CD4-positive, alpha-beta memory T cell (primary cell): ENCODE data around the gene FZR1. TPM values are rescaled to one million over a fixed set of nuclear protein-coding genes. Genes with fewer than 3 reads are reported as not detected.
"Not testable (repeated sequence)": the region's sequence is repeated elsewhere in the genome, so short reads cannot be mapped to it uniquely, and the experiment has no call there.

Experiments
- CTCF ChIA-PET: fragments of 350-600 bp; sonication (Branson Sonifier 250); formaldehyde crosslinking; loops from one replicate; lab custom pipeline; 2021; ENCODE audit warnings: inconsistent platforms; ENCODE audit not compliant: partially characterized antibody; lab: Charles Lee
- POLR2A ChIA-PET: fragments of 350-600 bp; sonication (Branson Sonifier 250); formaldehyde crosslinking; loops from one replicate; lab custom pipeline; 2021; ENCODE audit not compliant: partially characterized antibody; lab: Charles Lee
- DNase-seq, 5 donors: peaks; one replicate each; pipeline versions ENCODE4 v3.0.0 to v3.0.0-alpha.2; 2020 to 2022; ENCODE audit warnings: mixed read lengths in 1 of 5
- H3K27ac ChIP-seq: one replicate; pipeline ENCODE4 v1.7.0; 2013; ENCODE audit warnings: low read depth, low read length
- H3K27me3 ChIP-seq: 2 replicates; pipeline ENCODE4 v1.7.0; 2013; ENCODE audit warnings: mild to moderate bottlenecking, low read length, moderate library complexity; ENCODE audit not compliant: insufficient read depth
- H3K36me3 ChIP-seq: 2 replicates; pipeline ENCODE4 v1.7.0; 2013; ENCODE audit warnings: mild to moderate bottlenecking, low read length, moderate library complexity; ENCODE audit not compliant: insufficient read depth
- H3K4me1 ChIP-seq: 2 replicates; pipeline ENCODE4 v1.7.0; 2013; ENCODE audit warnings: mild to moderate bottlenecking, low read length, moderate library complexity; ENCODE audit not compliant: insufficient read depth
- H3K4me3 ChIP-seq, 2 donors: one replicate each; pipeline ENCODE4 v1.7.0; 2013; ENCODE audit warnings: low read length in 2 of 2, mild to moderate bottlenecking in 1 of 2
- H3K9me3 ChIP-seq, 2 donors: one replicate each; pipeline ENCODE4 v1.7.0; 2013; ENCODE audit warnings: low read length in 2 of 2, control low read depth in 1 of 2; ENCODE audit not compliant: control insufficient read depth in 1 of 2
- H3K27ac Mint-ChIP-seq, 7 donors: one replicate each; pipeline ENCODE4 v1.8.0; 2020 to 2021; ENCODE audit warnings: mixed read lengths in 7 of 7, mild to moderate bottlenecking in 6 of 7, inconsistent platforms in 3 of 7, moderate library complexity in 3 of 7
- H3K27me3 Mint-ChIP-seq, 2 donors: one replicate each; pipeline ENCODE4 v1.8.0; 2020 to 2021; ENCODE audit warnings: mixed read lengths in 2 of 2
- H3K36me3 Mint-ChIP-seq, 2 donors: one replicate each; pipeline ENCODE4 v1.8.0; 2020 to 2021; ENCODE audit warnings: mixed read lengths in 2 of 2, inconsistent platforms in 1 of 2, mild to moderate bottlenecking in 1 of 2
- H3K4me1 Mint-ChIP-seq, 4 donors: one replicate each; pipeline ENCODE4 v1.8.0; 2020 to 2021; ENCODE audit warnings: mixed read lengths in 4 of 4, mild to moderate bottlenecking in 1 of 4
- H3K4me3 Mint-ChIP-seq, 8 donors: one replicate each; pipeline ENCODE4 v1.8.0; 2020 to 2021; ENCODE audit warnings: mixed read lengths in 8 of 8, mild to moderate bottlenecking in 7 of 8, moderate library complexity in 6 of 8, inconsistent platforms in 3 of 8
- H3K9me3 Mint-ChIP-seq, 8 donors: one replicate each; pipeline ENCODE4 v1.8.0; 2020 to 2021; ENCODE audit warnings: mixed read lengths in 8 of 8, mild to moderate bottlenecking in 5 of 8, inconsistent platforms in 3 of 8, moderate library complexity in 1 of 8
- intact Hi-C: fragments of 100-400 bp; cut with micrococcal nuclease; formaldehyde crosslinking; loops from one replicate; pipeline ENCODE4 v1.15.1; 2023
- polyA plus RNA-seq, 2 donors: library from polyadenylated mRNA; unstranded; fragments of 300-500 nt; fragmentation: Illumina TruSeq; gene quantifications; one replicate each; pipeline ENCODE4 v1.2.3, GENCODE V29; 2021
- total RNA-seq, 2 experiments: library from RNA; stranded (reverse); gene quantifications; one replicate each; pipeline ENCODE4 v1.2.3, GENCODE V29; 2021

FZR1 gene
- total and polyA plus RNA-seq, 4 experiments from 2014 or later: 7.1 to 73.7 (median 44.7) TPM

DNA sequence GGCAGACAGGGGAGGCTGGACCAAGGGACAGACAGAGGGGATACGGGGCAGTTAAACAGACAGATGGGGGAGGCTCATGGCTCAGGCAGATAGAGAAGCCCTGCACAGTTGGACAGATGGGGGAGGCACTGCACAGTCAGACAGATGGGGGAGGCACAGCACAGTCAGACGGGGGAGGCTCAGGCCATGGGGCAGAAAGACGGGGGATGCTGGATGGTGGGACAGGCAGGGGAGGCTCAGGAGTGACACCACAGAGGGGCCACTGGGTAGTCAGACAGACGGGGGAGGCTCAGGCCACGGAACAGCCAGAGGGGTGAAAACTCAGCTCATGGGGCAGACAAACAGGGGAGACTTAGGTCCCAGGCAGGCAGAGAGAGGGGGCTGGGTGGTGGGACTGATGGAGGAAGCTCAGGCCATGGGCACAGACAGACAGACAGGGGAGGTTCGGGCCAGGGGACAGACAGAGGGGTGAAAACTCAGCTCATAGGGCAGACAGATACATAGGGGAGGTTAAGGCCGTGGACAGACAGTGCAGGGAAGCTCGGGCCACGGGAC, 50.4 kb downstream of the FZR1 start:
- H3K4me1 ChIP-seq: peaks cover 53% of the 10 kb centered on the region
- H3K36me3 Mint-ChIP-seq: peaks cover 0 to 12% of the 10 kb centered on the region in 2 donors
- peak overlapping the region; percentile 92 to 99 (median 96) for H3K4me3 Mint-ChIP-seq
- ChIA-PET POLR2A (interaction anchor here (0.7 to 7.2 kb wide), 20 partner anchors 9 to 690 kb away, joined by 3 to 54 read pairs (median 6); partner anchors contain the start of genes DOHH, FZR1, GIPC3 and HMG20B), CTCF (interaction anchor here (0.6 to 4.3 kb wide), 5 partner anchors 10 to 29 kb away, joined by 3 to 49 read pairs (median 5); partner anchors contain the start of gene GIPC3)
- H3K27ac Mint-ChIP-seq: peak overlapping the region; percentile 92 to 99 (median 97)
- H3K9me3 Mint-ChIP-seq: peaks cover 0 to 3% (median 0%) of the 10 kb centered on the region in 8 donors
- peaks cover 0 to 1% of the 10 kb centered on the region in 2 donors for H3K27me3 Mint-ChIP-seq
- H3K4me1 Mint-ChIP-seq: peaks cover 23 to 45% (median 36%) of the 10 kb centered on the region in 4 donors
- H3K4me3 ChIP-seq: peak overlapping the region; percentile 73 to 81
- H3K9me3 ChIP-seq: no peaks in the 10 kb centered on the region
- intact Hi-C loops: no loop called here
- peak overlapping the region; percentile 74 for H3K27ac ChIP-seq
- no peaks in the 10 kb centered on the region for H3K27me3 ChIP-seq
- no peaks in the 10 kb centered on the region for H3K36me3 ChIP-seq
- no peak for DNase-seq

DNA sequence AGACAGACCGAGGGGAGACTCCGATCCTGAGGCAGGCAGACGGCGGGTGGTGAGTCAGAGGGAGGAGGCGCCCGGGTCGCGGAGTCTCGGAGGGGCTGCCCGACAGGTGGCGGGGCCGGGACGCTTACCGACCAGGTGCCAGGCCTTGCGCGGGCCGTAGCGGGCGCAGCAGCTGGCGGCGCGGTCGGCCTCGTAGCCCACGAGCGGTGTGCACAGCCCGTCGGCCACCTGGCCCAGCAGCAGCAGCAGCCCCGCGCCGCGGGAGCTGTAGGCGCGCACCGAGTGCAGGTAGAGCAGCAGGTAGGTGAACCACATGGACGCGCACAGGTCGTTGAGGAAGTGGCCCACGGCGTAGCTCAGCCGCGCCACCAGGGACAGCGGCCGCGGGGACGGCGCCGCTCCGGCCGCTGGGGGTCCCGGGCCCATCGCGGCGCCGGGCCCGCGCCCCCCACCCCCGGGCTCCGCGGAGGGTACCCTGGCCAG, 50.9 kb downstream of the FZR1 start:
- H3K4me3 ChIP-seq: peak overlapping the region; percentile 73 to 81
- Mint-ChIP-seq H3K27ac (peak overlapping the region; percentile 92 to 99 (median 97)), H3K4me3 (peak overlapping the region; percentile 92 to 99 (median 96)), H3K27me3 (peaks cover 0 to 1% of the 10 kb centered on the region in 2 donors), H3K9me3 (peaks cover 0 to 3% (median 0%) of the 10 kb centered on the region in 8 donors), H3K36me3 (peaks cover 0 to 10% of the 10 kb centered on the region in 2 donors), H3K4me1 (peaks cover 21 to 45% (median 32%) of the 10 kb centered on the region in 4 donors)
- peak; percentile 53 to 85 (median 59) for DNase-seq
- H3K27me3 ChIP-seq: no peaks in the 10 kb centered on the region
- intact Hi-C loops: loop anchor here (1.0 kb wide), 2 partner anchors 15 to 70 kb away; partner anchors contain the start of gene HMG20B
- H3K27ac ChIP-seq: peak overlapping the region; percentile 74
- no peaks in the 10 kb centered on the region for H3K9me3 ChIP-seq
- ChIA-PET POLR2A (interaction anchor here (0.7 to 7.2 kb wide), 19 partner anchors 9 to 690 kb away, joined by 3 to 54 read pairs (median 6); partner anchors contain the start of genes DOHH, GIPC3, HMG20B and TEKTIP1), CTCF (interaction anchor here (0.6 to 4.3 kb wide), 6 partner anchors 9 to 28 kb away, joined by 3 to 49 read pairs (median 4); partner anchors contain the start of gene GIPC3)
- no peaks in the 10 kb centered on the region for H3K36me3 ChIP-seq
- H3K4me1 ChIP-seq: peaks cover 49% of the 10 kb centered on the region

DNA sequence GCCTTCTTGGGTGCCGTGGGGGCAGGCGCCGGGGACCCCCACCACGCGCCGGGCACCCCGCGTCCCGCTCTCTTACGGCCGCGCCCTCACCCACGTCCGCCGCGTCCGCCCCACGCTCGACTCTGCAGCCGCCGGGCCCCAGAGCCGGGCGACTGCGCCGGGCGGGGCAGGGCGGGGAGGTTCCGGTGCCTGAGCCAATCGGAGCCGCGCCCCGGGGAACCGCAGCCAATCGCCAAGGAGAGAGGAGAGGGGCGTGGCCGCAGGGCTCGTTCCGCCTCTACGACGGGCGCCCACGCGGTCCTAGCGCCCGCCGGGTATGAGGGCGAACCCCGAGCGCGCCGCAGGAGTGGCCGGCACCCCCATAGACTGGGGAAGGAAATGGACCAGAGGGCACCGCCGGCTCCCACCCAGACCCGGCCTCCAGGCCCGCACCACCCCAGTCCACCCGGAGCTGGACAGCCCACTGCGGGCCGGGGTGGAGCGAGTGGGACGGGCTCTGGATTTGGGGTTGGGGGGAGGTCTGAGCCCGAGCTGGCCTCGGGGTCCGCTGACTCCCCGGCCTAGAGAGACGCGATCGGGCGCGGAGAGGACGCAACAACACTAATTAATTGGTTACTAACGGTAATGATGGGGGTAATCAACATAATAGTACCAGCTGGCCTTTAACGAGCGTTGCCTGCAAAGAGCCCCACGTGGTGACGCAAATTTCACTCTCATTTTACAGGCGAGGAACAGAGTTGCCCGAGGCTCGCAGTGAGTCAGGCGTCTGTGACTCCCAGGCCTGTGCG, 51.5 kb downstream of the FZR1 start, which contains the start of gene MFSD12:
MFSD12 (minus strand) TSS at position 126 of the 788 bp plus-strand sequence. CDS start 183 bp downstream, outside the sequence.
- Histone ChIP-seq H3K4me3 (peak within 1 kb of the TSS; percentile 81 to 84), H3K36me3 (no peaks in the 10 kb centered on the region), H3K4me1 (peaks cover 47% of the 10 kb centered on the region), H3K27ac (peak within 1 kb of the TSS; percentile 74), H3K27me3 (no peaks in the 10 kb centered on the region), H3K9me3 (no peaks in the 10 kb centered on the region)
- Mint-ChIP-seq H3K4me3 (peak within 1 kb of the TSS; percentile 92 to 99 (median 96)), H3K27ac (peak within 1 kb of the TSS; percentile 92 to 99 (median 97)), H3K27me3 (peaks cover 0 to 1% of the 10 kb centered on the region in 2 donors), H3K9me3 (peaks cover 0 to 3% (median 0%) of the 10 kb centered on the region in 8 donors), H3K4me1 (peaks cover 21 to 42% (median 32%) of the 10 kb centered on the region in 4 donors), H3K36me3 (peaks cover 0 to 10% of the 10 kb centered on the region in 2 donors)
- DNase-seq: peak; percentile 90 to 94 (median 93)
- CTCF ChIA-PET: interaction anchor here (1.1 to 4.3 kb wide), 5 partner anchors 12 to 28 kb away, joined by 3 to 49 read pairs (median 5); partner anchors contain the start of gene GIPC3
- intact Hi-C loops: loop anchor here (1.0 kb wide), 2 partner anchors 15 to 70 kb away; partner anchors contain the start of gene HMG20B
- POLR2A ChIA-PET: interaction anchor here (0.6 to 7.2 kb wide), 22 partner anchors 10 to 689 kb away, joined by 3 to 54 read pairs (median 4); partner anchors contain the start of genes FZR1, GIPC3, HMG20B and TEKTIP1

DNA sequence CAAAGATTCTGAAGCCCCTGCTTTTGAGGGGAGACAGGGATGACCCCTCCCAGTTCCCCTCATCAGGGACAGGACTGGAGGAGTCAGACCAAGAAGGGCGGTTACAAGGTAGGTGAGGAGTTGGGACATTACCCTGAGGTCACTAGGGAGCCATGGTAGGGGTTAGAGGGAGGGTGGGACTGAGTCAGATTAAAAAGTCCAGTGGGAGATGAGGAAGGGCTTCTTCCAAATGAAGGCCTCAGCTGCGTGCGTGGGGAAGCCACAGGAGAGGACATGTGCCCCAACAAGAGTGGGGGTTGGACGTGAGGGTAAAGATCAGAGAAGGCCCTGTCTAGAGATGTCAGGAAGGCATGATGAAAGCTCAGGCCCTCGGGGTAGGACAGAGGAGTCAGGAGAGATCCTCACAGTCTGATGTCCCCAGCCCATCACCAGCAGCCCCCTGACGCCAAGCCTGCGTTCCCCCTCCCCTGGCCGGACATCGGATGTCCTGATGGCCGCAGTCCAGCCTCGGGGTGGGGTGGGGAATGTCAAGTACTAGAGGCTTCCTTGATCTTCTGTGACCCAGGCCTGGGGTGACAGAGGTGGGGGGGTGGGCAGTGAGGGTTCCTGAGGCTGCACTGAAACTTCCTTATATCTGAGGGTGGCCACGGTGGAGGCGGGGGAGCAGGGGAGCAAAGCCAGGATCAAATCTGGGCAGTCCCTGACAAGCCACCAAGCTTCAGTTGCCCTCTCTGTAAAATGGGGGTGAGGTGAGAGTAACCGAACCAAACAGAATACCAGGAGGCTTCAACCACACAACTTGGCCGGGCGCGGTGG, 57.8 kb downstream of the FZR1 start:
- intact Hi-C loops: no loop called here
- Histone ChIP-seq H3K27me3 (no peaks in the 10 kb centered on the region), H3K4me1 (no peaks in the 10 kb centered on the region), H3K36me3 (no peaks in the 10 kb centered on the region), H3K9me3 (no peaks in the 10 kb centered on the region), H3K4me3 (no peak overlapping the region), H3K27ac (no peak overlapping the region)
- DNase-seq: no peak
- H3K36me3 Mint-ChIP-seq: no peaks in the 10 kb centered on the region
- CTCF ChIA-PET: no interaction called here
- POLR2A ChIA-PET: interaction anchor here (1.1 kb wide), 1 partner anchor 10 kb away, joined by 4 read pairs; no protein-coding TSS in a partner anchor
- no peak overlapping the region for H3K4me3 Mint-ChIP-seq
- H3K27ac Mint-ChIP-seq: peak overlapping the region in 1 of 7 donors; percentile 60
- no peaks in the 10 kb centered on the region for H3K27me3 Mint-ChIP-seq
- H3K9me3 Mint-ChIP-seq: peaks cover 0 to 2% (median 0%) of the 10 kb centered on the region in 8 donors
- H3K4me1 Mint-ChIP-seq: no peaks in the 10 kb centered on the region

DNA sequence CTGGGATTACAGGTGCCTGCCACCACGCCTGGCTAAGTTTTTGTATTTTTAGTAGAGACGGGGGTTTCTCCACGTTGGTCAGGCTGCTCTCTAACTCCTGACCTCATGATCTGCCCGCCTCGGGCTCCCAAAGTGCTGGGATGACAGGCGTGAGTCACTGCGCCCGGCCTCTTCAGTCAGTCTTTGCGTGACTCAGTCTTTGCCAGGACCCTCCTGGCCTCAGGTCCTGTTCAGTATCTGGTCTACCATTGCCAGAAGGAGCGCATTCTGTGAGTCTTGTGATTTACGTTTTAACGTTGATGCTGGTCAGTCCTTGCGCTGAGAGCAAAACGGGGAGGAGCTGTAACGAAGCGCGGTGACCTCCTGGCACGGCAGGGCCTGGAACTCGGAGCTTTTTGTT, 59.0 kb downstream of the FZR1 start:
- Histone ChIP-seq H3K27me3 (no peaks in the 10 kb centered on the region), H3K9me3 (no peaks in the 10 kb centered on the region), H3K4me3 (no peak overlapping the region), H3K4me1 (no peaks in the 10 kb centered on the region), H3K36me3 (no peaks in the 10 kb centered on the region), H3K27ac (no peak overlapping the region)
- ChIA-PET CTCF (interaction anchor here (0.7 to 1.3 kb wide), 2 partner anchors 20 to 196 kb away, joined by 3 read pairs; no protein-coding TSS in a partner anchor), POLR2A (no interaction called here)
- intact Hi-C loops: no loop called here
- Mint-ChIP-seq H3K27me3 (no peaks in the 10 kb centered on the region), H3K27ac (no peak overlapping the region), H3K9me3 (peaks cover 0 to 2% (median 0%) of the 10 kb centered on the region in 8 donors), H3K4me3 (no peak overlapping the region), H3K36me3 (no peaks in the 10 kb centered on the region), H3K4me1 (no peaks in the 10 kb centered on the region)
- no peak for DNase-seq

DNA sequence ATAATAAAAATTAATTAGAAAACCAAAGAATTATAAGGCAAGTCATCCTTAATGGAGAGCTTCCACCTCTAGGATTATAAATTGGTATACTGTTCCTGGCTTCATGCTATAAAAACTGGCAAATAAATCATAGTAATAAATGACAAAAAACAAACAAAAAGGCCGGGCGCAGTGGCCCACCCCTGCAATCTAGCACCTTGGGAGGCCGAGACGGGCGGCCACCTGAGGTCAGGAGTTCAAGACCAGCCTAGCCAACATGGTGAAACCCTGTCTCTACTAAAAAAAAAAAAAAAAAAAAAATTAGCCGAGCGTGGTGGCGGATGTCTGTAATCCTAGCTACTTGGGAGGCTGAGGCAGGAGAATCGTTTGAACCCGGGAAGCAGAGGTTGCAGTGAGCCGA, 63.9 kb downstream of the FZR1 start:
- POLR2A ChIA-PET: interaction anchor here (5.8 kb wide), 1 partner anchor 13 kb away, joined by 54 read pairs; the partner anchor contains the start of gene MFSD12
- H3K4me1 ChIP-seq: peaks cover 15% of the 10 kb centered on the region
- not testable (repeated sequence) for H3K4me3 Mint-ChIP-seq, H3K27me3 Mint-ChIP-seq, DNase-seq, H3K27ac ChIP-seq, H3K36me3 Mint-ChIP-seq, H3K4me3 ChIP-seq, H3K9me3 Mint-ChIP-seq, H3K27me3 ChIP-seq, H3K36me3 ChIP-seq, H3K27ac Mint-ChIP-seq, H3K9me3 ChIP-seq
- peaks cover 3 to 19% (median 15%) of the 10 kb centered on the region in 4 donors for H3K4me1 Mint-ChIP-seq
- intact Hi-C loops: loop anchor here (5.0 to 10.0 kb wide), 3 partner anchors 63 to 495 kb away; partner anchors contain the start of genes FZR1 and ZBTB7A
- CTCF ChIA-PET: interaction anchor here (1.1 to 1.5 kb wide), 2 partner anchors 13 to 15 kb away, joined by 3 to 8 read pairs; partner anchors contain the start of genes GIPC3 and MFSD12
